Brain microvascular endothelial cell (primary cell): Measurements from ENCODE around the gene THOP1.

Experiments used
- DNase-seq: peaks from one replicate; pipeline ENCODE4 v3.0.0-alpha.2; 2020
- H3K27ac ChIP-seq: fragments of 250-450 bp; sonication (Bioruptor Pico); 2 replicates; pipeline ENCODE4 v1.5.1; 2020; ENCODE audit warnings: mild to moderate bottlenecking, moderate library complexity
- H3K27me3 ChIP-seq: fragments of 250-450 bp; sonication (Bioruptor Pico); replicated peaks from 2 replicates; pipeline ENCODE4 v1.5.1; 2020; ENCODE audit warnings: mild to moderate bottlenecking
- H3K36me3 ChIP-seq: fragments of 250-450 bp; sonication (Bioruptor Pico); replicated peaks from 2 replicates; pipeline ENCODE4 v1.5.1; 2020; ENCODE audit warnings: mild to moderate bottlenecking
- H3K4me3 ChIP-seq: 2 replicates; pipeline ENCODE4 v1.5.1; 2011; ENCODE audit warnings: low read depth, mild to moderate bottlenecking, control low read depth, low read length, moderate library complexity
- in situ Hi-C: cut with HindIII; loops from 2 replicates; pipeline ENCODE4 v1.10.0; 2017; ENCODE audit warnings: low sequenced_read_pairs, low pct_ligation_motif_present
- TF ChIP-seq, protein P1 (sequence below): IDR thresholded peaks from 2 replicates; pipeline ENCODE4 v1.5.1; 2011; ENCODE audit warnings: low read depth, mild to moderate bottlenecking, moderate library complexity, low read length, control low read depth, inconsistent platforms; ENCODE audit errors: missing control alignments

The THOP1 gene

GRCh38 chr19:2785244-2785997, at the start of gene THOP1:
TSS of gene THOP1 (plus strand) at chr19:2785503. CDS start at chr19:2785663, 160 bp downstream.
- TF ChIP-seq, protein P1, sequence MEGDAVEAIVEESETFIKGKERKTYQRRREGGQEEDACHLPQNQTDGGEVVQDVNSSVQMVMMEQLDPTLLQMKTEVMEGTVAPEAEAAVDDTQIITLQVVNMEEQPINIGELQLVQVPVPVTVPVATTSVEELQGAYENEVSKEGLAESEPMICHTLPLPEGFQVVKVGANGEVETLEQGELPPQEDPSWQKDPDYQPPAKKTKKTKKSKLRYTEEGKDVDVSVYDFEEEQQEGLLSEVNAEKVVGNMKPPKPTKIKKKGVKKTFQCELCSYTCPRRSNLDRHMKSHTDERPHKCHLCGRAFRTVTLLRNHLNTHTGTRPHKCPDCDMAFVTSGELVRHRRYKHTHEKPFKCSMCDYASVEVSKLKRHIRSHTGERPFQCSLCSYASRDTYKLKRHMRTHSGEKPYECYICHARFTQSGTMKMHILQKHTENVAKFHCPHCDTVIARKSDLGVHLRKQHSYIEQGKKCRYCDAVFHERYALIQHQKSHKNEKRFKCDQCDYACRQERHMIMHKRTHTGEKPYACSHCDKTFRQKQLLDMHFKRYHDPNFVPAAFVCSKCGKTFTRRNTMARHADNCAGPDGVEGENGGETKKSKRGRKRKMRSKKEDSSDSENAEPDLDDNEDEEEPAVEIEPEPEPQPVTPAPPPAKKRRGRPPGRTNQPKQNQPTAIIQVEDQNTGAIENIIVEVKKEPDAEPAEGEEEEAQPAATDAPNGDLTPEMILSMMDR: no peak
- H3K27ac ChIP-seq: peak within 1 kb of the TSS; percentile 34
- H3K27me3 ChIP-seq: no peaks in the 10 kb centered on the region
- peak; percentile 98 for DNase-seq
- in situ Hi-C loops: no loop called here
- peaks cover 6% of the 10 kb centered on the region for H3K36me3 ChIP-seq
- peak within 1 kb of the TSS; percentile 85 for H3K4me3 ChIP-seq

DNA sequence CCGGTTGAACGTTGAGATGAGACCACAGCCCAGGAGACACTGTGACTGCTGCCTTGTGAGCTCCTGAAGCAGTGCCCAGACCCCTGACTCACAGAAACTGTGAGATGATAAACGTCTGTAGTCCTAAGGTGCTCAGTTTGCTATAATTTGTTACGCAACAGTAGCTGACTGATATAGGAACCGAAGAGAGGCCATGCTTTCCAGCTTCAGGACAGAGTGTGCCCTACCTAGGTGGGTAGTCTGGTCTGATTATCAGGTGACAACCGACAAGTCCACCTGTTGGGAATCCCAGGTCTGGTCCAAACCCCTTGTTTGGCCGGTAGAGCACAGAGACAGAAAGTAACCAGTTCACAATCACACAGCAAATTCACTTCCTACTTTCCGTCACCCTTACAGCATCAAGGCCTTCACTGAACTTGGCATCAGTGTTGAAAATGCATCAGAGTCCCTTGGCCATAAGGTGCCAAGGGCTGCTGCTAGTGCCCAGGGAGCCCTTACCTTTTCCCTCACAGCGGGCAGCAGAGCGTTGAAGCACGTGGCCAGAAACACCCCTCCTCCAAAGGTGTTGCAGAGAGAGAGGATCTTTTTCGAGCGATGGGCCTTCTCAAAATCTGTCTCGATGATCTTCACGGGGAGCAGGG, 48.6 kb upstream of the THOP1 start:
- DNase-seq: no peak
- Histone ChIP-seq H3K27me3 (no peaks in the 10 kb centered on the region), H3K27ac (no peak overlapping the region), H3K4me3 (no peak overlapping the region), H3K36me3 (peaks cover 3% of the 10 kb centered on the region)
- in situ Hi-C loops: no loop called here
- TF ChIP-seq, protein P1: no peak

- peak; percentile 99 for DNase-seq
- H3K36me3 ChIP-seq: peaks cover 3% of the 10 kb centered on the region
- H3K4me3 ChIP-seq: peak within 1 kb of the TSS; percentile 93
- TF ChIP-seq, protein P1: peak; percentile 27
- in situ Hi-C loops: no loop called here
- peak within 1 kb of the TSS; percentile 16 for H3K27ac ChIP-seq
- no peaks in the 10 kb centered on the region for H3K27me3 ChIP-seq
Observed at GRCh38 chr19:2739602-2740313, 45.5 kb upstream of the THOP1 start, which contains the start of gene SLC39A3. TSS of gene SLC39A3 (minus strand) at chr19:2740017. CDS start at chr19:2737257, 2,760 bp downstream.

DNA sequence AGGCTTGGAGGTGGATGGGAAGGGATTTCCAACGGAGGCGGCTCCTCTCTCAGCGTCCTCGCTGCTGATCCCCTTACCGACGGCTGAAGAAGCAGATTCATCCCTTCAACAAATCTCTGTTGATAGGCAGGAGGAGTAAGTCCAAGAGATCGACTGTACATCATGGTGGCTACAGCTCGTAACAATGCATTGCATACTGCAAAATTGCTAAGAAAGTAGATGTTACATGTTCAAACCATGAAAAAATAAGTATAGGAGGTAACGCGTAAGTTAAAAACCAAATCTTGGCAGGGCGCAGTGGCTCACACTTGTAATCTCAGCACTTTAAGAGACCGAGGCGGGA, 45.0 kb upstream of the THOP1 start:
- in situ Hi-C loops: no loop called here
- peaks cover 3% of the 10 kb centered on the region for H3K36me3 ChIP-seq
- no peak for DNase-seq
- no peak overlapping the region for H3K4me3 ChIP-seq
- TF ChIP-seq, protein P1: no peak
- no peaks in the 10 kb centered on the region for H3K27me3 ChIP-seq
- H3K27ac ChIP-seq: no peak overlapping the region

GRCh38 chr19:2743099-2743498, 42.2 kb upstream of the THOP1 start:
- TF ChIP-seq, protein P1: no peak
- in situ Hi-C loops: no loop called here
- no peaks in the 10 kb centered on the region for H3K36me3 ChIP-seq
- no peak overlapping the region for H3K27ac ChIP-seq
- DNase-seq: no peak
- H3K4me3 ChIP-seq: no peak overlapping the region
- no peaks in the 10 kb centered on the region for H3K27me3 ChIP-seq
